ENCODE results near the gene CREB5. TPM values are rescaled to one million over a fixed set of nuclear protein-coding genes. Genes with fewer than 3 reads are reported as not detected.

CREB5 gene
- total RNA-seq, 1 experiment from 2014 or later = 19.2 TPM

GRCh38 chr7:28524978-28525377 is 112.7 kb downstream of the CREB5 start:
- H3K27me3 Mint-ChIP-seq (ENCODE audit: unreplicated experiment) = no peaks in the 10 kb centered on the region
- H3K4me3 Mint-ChIP-seq (ENCODE audit: low read depth, unreplicated experiment) = no peak overlapping the region
- no peaks in the 10 kb centered on the region for H3K4me1 Mint-ChIP-seq (ENCODE audit: low read depth, unreplicated experiment)
- intact Hi-C loops (cut with micrococcal nuclease; ENCODE audit: unreplicated experiment) = no loop called here
- no TSS peak for BruUV-seq (replicated peaks)
- no peak for TF ChIP-seq CTCF (IDR thresholded peaks at IDR 0.05; ENCODE audit: unreplicated experiment)
- no peak for DNase-seq
- H3K36me3 Mint-ChIP-seq (ENCODE audit: insufficient read depth, unreplicated experiment) = no peaks in the 10 kb centered on the region
- no peak overlapping the region for H3K27ac Mint-ChIP-seq (ENCODE audit: unreplicated experiment)
- CTCF ChIA-PET = no interaction called here
- H3K9me3 Mint-ChIP-seq (ENCODE audit: low read depth, unreplicated experiment) = no peaks in the 10 kb centered on the region

GRCh38 chr7:28528899-28529298 is 116.6 kb downstream of the CREB5 start:
- Mint-ChIP-seq H3K4me1 (ENCODE audit: low read depth, unreplicated experiment) (peaks cover 5% of the 10 kb centered on the region), H3K9me3 (ENCODE audit: low read depth, unreplicated experiment) (no peaks in the 10 kb centered on the region), H3K4me3 (ENCODE audit: low read depth, unreplicated experiment) (no peak overlapping the region), H3K27me3 (ENCODE audit: unreplicated experiment) (no peaks in the 10 kb centered on the region), H3K36me3 (ENCODE audit: insufficient read depth, unreplicated experiment) (no peaks in the 10 kb centered on the region), H3K27ac (ENCODE audit: unreplicated experiment) (no peak overlapping the region)
- no TSS peak for BruUV-seq (replicated peaks)
- intact Hi-C loops (cut with micrococcal nuclease; ENCODE audit: unreplicated experiment) = no loop called here
- no peak for DNase-seq
- TF ChIP-seq CTCF (IDR thresholded peaks at IDR 0.05; ENCODE audit: unreplicated experiment) = no peak
- CTCF ChIA-PET = no interaction called here

GRCh38 chr7:28529755-28530154 is 117.4 kb downstream of the CREB5 start:
- H3K4me3 Mint-ChIP-seq (ENCODE audit: low read depth, unreplicated experiment) = no peak overlapping the region
- H3K4me1 Mint-ChIP-seq (ENCODE audit: low read depth, unreplicated experiment) = peaks cover 13% of the 10 kb centered on the region
- TF ChIP-seq CTCF (IDR thresholded peaks at IDR 0.05; ENCODE audit: unreplicated experiment) = no peak
- CTCF ChIA-PET = interaction anchor here (1.0 kb wide), 1 partner anchor 140 kb away, joined by 3 read pairs; no protein-coding TSS in a partner anchor
- BruUV-seq (replicated peaks) = no TSS peak
- intact Hi-C loops (cut with micrococcal nuclease; ENCODE audit: unreplicated experiment) = no loop called here
- H3K9me3 Mint-ChIP-seq (ENCODE audit: low read depth, unreplicated experiment) = no peaks in the 10 kb centered on the region
- no peak for DNase-seq
- H3K36me3 Mint-ChIP-seq (ENCODE audit: insufficient read depth, unreplicated experiment) = no peaks in the 10 kb centered on the region
- H3K27me3 Mint-ChIP-seq (ENCODE audit: unreplicated experiment) = no peaks in the 10 kb centered on the region
- no peak overlapping the region for H3K27ac Mint-ChIP-seq (ENCODE audit: unreplicated experiment)

- no peak overlapping the region for H3K27ac Mint-ChIP-seq (ENCODE audit: unreplicated experiment)
- no peak for DNase-seq
- peaks cover 14% of the 10 kb centered on the region for H3K4me1 Mint-ChIP-seq (ENCODE audit: low read depth, unreplicated experiment)
- no TSS peak for BruUV-seq (replicated peaks)
- intact Hi-C loops (cut with micrococcal nuclease; ENCODE audit: unreplicated experiment) = no loop called here
- H3K27me3 Mint-ChIP-seq (ENCODE audit: unreplicated experiment) = no peaks in the 10 kb centered on the region
- no peaks in the 10 kb centered on the region for H3K9me3 Mint-ChIP-seq (ENCODE audit: low read depth, unreplicated experiment)
- TF ChIP-seq CTCF (IDR thresholded peaks at IDR 0.05; ENCODE audit: unreplicated experiment) = no peak
- no peak overlapping the region for H3K4me3 Mint-ChIP-seq (ENCODE audit: low read depth, unreplicated experiment)
- no peaks in the 10 kb centered on the region for H3K36me3 Mint-ChIP-seq (ENCODE audit: insufficient read depth, unreplicated experiment)
- CTCF ChIA-PET = interaction anchor here (0.7 to 1.0 kb wide), 2 partner anchors 89 to 140 kb away, joined by 3 read pairs; no protein-coding TSS in a partner anchor
Observed at GRCh38 chr7:28530175-28530802, 118.0 kb downstream of the CREB5 start.

Measured in Calu3 (cell line).